Stimulated activated CD8-positive, alpha-beta memory T cell treated with anti-CD3 and anti-CD28 coated beads, Interleukin-4, amount 100 ng/mL, for 1 hour (primary cell): ENCODE data around the gene DRD3.

Experiments
- DNase-seq, 2 donors: peaks; one replicate each; pipeline ENCODE4 v3.0.0-alpha.2; 2020; ENCODE audit warnings: low read depth in 2 of 2, low spot score in 1 of 2

Gene DRD3

DNA sequence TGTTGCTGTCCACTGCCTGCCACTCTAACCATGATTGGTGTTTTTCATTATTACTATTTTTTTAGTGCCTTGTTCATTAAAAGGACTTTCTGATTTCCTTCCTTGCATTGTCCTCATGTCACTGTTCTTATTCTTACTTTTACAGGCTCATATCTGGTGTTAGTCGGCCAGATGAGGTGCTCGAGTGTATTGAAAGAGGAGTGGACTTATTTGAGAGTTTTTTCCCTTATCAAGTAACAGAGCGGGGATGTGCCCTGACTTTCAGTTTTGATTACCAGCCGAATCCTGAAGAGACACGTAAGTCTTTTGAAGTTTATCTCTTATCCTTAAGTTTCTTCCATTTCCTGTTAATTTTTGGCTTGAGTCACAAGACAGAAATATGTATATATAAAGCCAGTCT, 99.1 kb downstream of the DRD3 start:
- no peak for DNase-seq

DNA sequence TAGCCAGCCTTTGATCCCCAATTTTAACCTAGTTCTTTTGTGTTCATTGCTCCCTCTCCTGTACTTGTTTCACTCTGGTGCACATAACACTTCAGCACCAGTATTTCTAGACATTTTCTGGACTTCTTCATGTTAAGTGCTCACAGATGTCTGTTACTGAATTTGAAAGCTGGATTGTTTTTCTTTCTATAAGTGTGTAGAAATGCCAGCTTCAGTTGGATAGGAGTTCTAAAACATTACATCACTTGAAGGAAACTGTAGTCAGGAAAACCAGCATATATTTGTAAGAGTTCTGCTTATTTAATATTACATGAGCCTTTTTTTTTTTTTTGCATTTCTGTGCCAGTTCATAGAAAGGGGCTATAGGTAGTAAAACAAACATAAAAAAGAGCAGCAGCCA, 100.7 kb downstream of the DRD3 start:
- no peak for DNase-seq
